Measurements from ENCODE around the gene ZNF284.

The ZNF284 gene

GRCh38 chr19:44071824-44072542 lies at the start of gene ZNF284:
ZNF284 (plus strand) TSS chr19:44072159; CDS start chr19:44076390, 4,231 bp downstream.
- peak; percentile 70 to 77 (median 72) for DNase-seq (ENCODE audit: low read depth in 2 of 3, low spot score in 1 of 3)

GRCh38 chr19:44024900-44025216 lies 47.1 kb upstream of the ZNF284 start:
- no peak for DNase-seq (ENCODE audit: low read depth in 2 of 3, low spot score in 1 of 3)

GRCh38 chr19:44025217-44025936 lies 46.6 kb upstream of the ZNF284 start, which contains the start of gene ZNF222:
ZNF222 (plus strand) TSS chr19:44025379; CDS start chr19:44025437, 58 bp downstream.
- peak; percentile 66 to 71 (median 68) for DNase-seq (ENCODE audit: low read depth in 2 of 3, low spot score in 1 of 3)

- no peak for DNase-seq (ENCODE audit: low read depth in 2 of 3, low spot score in 1 of 3)
These were observed 45.3 kb upstream of the ZNF284 start for GRCh38 chr19:44026622-44027021.

- DNase-seq (ENCODE audit: low read depth in 2 of 3, low spot score in 1 of 3): no peak
These were observed 39.9 kb upstream of the ZNF284 start for GRCh38 chr19:44032001-44032610.

GRCh38 chr19:44042147-44042546 lies 29.8 kb upstream of the ZNF284 start:
- DNase-seq (ENCODE audit: low read depth in 2 of 3, low spot score in 1 of 3): no peak

- DNase-seq (ENCODE audit: low read depth in 2 of 3, low spot score in 1 of 3): peak in 1 of 3 donors; percentile 4
These were observed 21.0 kb upstream of the ZNF284 start for GRCh38 chr19:44050740-44051649.

GRCh38 chr19:44051650-44052402 lies 20.1 kb upstream of the ZNF284 start, which contains the start of gene ZNF223:
ZNF223 (plus strand) TSS chr19:44052036; CDS start chr19:44055177, 3,141 bp downstream.
- DNase-seq (ENCODE audit: low read depth in 2 of 3, low spot score in 1 of 3): peak in 2 of 3 donors; percentile 37 to 53

GRCh38 chr19:44055870-44056269 lies 16.1 kb upstream of the ZNF284 start:
- DNase-seq (ENCODE audit: low read depth in 2 of 3, low spot score in 1 of 3): no peak

- no peak for DNase-seq (ENCODE audit: low read depth in 2 of 3, low spot score in 1 of 3)
These were observed 12.7 kb upstream of the ZNF284 start for GRCh38 chr19:44059229-44059628.

GRCh38 chr19:44061038-44061437 lies 10.9 kb upstream of the ZNF284 start:
- DNase-seq (ENCODE audit: low read depth in 2 of 3, low spot score in 1 of 3): no peak

- no peak for DNase-seq (ENCODE audit: low read depth in 2 of 3, low spot score in 1 of 3)
These were observed 5.7 kb upstream of the ZNF284 start for GRCh38 chr19:44066305-44066704.

GRCh38 chr19:44069415-44069814 lies 2.5 kb upstream of the ZNF284 start:
- no peak for DNase-seq (ENCODE audit: low read depth in 2 of 3, low spot score in 1 of 3)

GRCh38 chr19:44072543-44073401 lies 813 bp downstream of the ZNF284 start:
- DNase-seq (ENCODE audit: low read depth in 2 of 3, low spot score in 1 of 3): no peak

GRCh38 chr19:44076325-44076724 lies 4.4 kb downstream of the ZNF284 start:
- DNase-seq (ENCODE audit: low read depth in 2 of 3, low spot score in 1 of 3): no peak

GRCh38 chr19:44092108-44092507 lies 20.1 kb downstream of the ZNF284 start:
- DNase-seq (ENCODE audit: low read depth in 2 of 3, low spot score in 1 of 3): no peak

- DNase-seq (ENCODE audit: low read depth in 2 of 3, low spot score in 1 of 3): peak; percentile 65 to 79 (median 73)
These were observed 22.2 kb downstream of the ZNF284 start, which contains the start of gene ZNF224 for GRCh38 chr19:44093931-44094765. ZNF224 (plus strand) TSS chr19:44094361; CDS start chr19:44097874, 3,513 bp downstream.

GRCh38 chr19:44107751-44108150 lies 35.8 kb downstream of the ZNF284 start:
- DNase-seq (ENCODE audit: low read depth in 2 of 3, low spot score in 1 of 3): no peak

Data from stimulated activated CD4-positive, alpha-beta T cell treated with anti-CD3 and anti-CD28 coated beads, Interleukin-12 subunit alpha, Interleukin-12 subunit beta, amount 100 ng/mL, for 48 hours (primary cell).